Neural cell (in vitro differentiated cells): ENCODE measurements around the gene PCOLCE2. TPM values are rescaled to one million over a fixed set of nuclear protein-coding genes. Genes with fewer than 3 reads are reported as not detected.

Source experiments
- H2AFZ ChIP-seq: fragments of 200-600, 300-800 bp; sonication (generic), shearing (Covaris generic); 2 replicates; pipeline ENCODE4 v1.6.0; 2014; ENCODE audit warnings: low read depth, mild to moderate bottlenecking, antibody characterized with exemption, low read length, moderate library complexity
- H3F3A ChIP-seq: fragments of 200-600 bp; shearing (Covaris generic); 2 replicates; pipeline ENCODE4 v1.6.1; 2016; ENCODE audit warnings: mild to moderate bottlenecking, moderate library complexity, mixed read lengths, antibody characterized with exemption, low read length; ENCODE audit not compliant: insufficient read depth, poor library complexity, severe bottlenecking
- H3K27ac ChIP-seq: fragments of 200-600, 300-800 bp; sonication (generic), shearing (Covaris generic); 2 replicates; pipeline ENCODE4 v1.5.1; 2014; ENCODE audit warnings: mild to moderate bottlenecking, low read length, moderate library complexity
- H3K27me3 ChIP-seq: fragments of 300-800, 200-600 bp; sonication (generic), shearing (Covaris generic); 2 replicates; pipeline ENCODE4 v1.6.0; 2014; ENCODE audit warnings: mild to moderate bottlenecking, low read depth, low read length, moderate library complexity; ENCODE audit not compliant: insufficient read depth
- H3K36me3 ChIP-seq: fragments of 300-800, 200-600 bp; sonication (generic), shearing (Covaris generic); 2 replicates; pipeline ENCODE4 v1.5.1; 2014; ENCODE audit warnings: mild to moderate bottlenecking, antibody characterized with exemption, low read length, moderate library complexity; ENCODE audit not compliant: insufficient read depth
- H3K4me2 ChIP-seq: fragments of 300-800, 200-600 bp; sonication (generic), shearing (Covaris generic); 2 replicates; pipeline ENCODE4 v1.6.0; 2014; ENCODE audit warnings: mild to moderate bottlenecking, low read length
- H3K4me3 ChIP-seq: fragments of 300-800, 200-600 bp; sonication (generic), shearing (Covaris generic); 2 replicates; pipeline ENCODE4 v1.5.1; 2014; ENCODE audit warnings: mild to moderate bottlenecking, low read length, moderate library complexity
- H3K79me2 ChIP-seq: fragments of 200-600 bp; shearing (Covaris generic); replicated peaks from 2 replicates; pipeline ENCODE4 v1.6.0; 2014; ENCODE audit warnings: mild to moderate bottlenecking, low read length, moderate library complexity; ENCODE audit not compliant: insufficient read depth
- H3K9ac ChIP-seq: fragments of 300-800, 200-600 bp; sonication (generic), shearing (Covaris generic); 2 replicates; pipeline ENCODE4 v1.6.1; 2016; ENCODE audit warnings: mild to moderate bottlenecking, low read length, mixed read lengths
- H3K9me2 ChIP-seq: fragments of 200-600 bp; shearing (Covaris generic); 2 replicates; pipeline ENCODE4 v1.6.1; 2016; ENCODE audit warnings: mild to moderate bottlenecking, low read length, mixed read lengths; ENCODE audit not compliant: insufficient read depth
- H3K9me3 ChIP-seq: fragments of 200-600, 300-800 bp; sonication (generic), shearing (Covaris generic); 2 replicates; pipeline ENCODE4 v1.6.1; 2016; ENCODE audit warnings: mild to moderate bottlenecking, mixed run types, low read length, moderate library complexity, mixed read lengths
- H4K20me1 ChIP-seq: fragments of 200-600 bp; shearing (Covaris generic); 2 replicates; pipeline ENCODE4 v1.6.1; 2016; ENCODE audit warnings: mild to moderate bottlenecking, mixed run types; ENCODE audit not compliant: insufficient read depth
- EP300 ChIP-seq: fragments of 450-650 bp; conservative IDR thresholded peaks from 2 replicates; pipeline ENCODE4 v1.6.1; 2014; ENCODE audit warnings: antibody characterized with exemption, mild to moderate bottlenecking, moderate library complexity; ENCODE audit not compliant: poor library complexity, severe bottlenecking
- EZH2 ChIP-seq: fragments of 200-600, 300-800 bp; shearing (Covaris generic), sonication (generic); IDR thresholded peaks from 2 replicates; pipeline ENCODE4 v1.6.1; 2014; ENCODE audit warnings: antibody characterized with exemption, low read length, borderline replicate concordance, mild to moderate bottlenecking; ENCODE audit not compliant: insufficient read depth, poor library complexity, severe bottlenecking
- MXI1 ChIP-seq: fragments of 450-650 bp; conservative IDR thresholded peaks from 2 replicates; pipeline ENCODE4 v1.6.1; 2014; ENCODE audit warnings: antibody characterized with exemption, mild to moderate bottlenecking; ENCODE audit not compliant: poor library complexity, severe bottlenecking
- POLR2AphosphoS5 ChIP-seq: IDR thresholded peaks from 2 replicates; pipeline ENCODE4 v1.6.1; 2012
- RAD21 ChIP-seq: fragments of 450-650 bp; conservative IDR thresholded peaks from 2 replicates; pipeline ENCODE4 v1.6.1; 2014; ENCODE audit warnings: antibody characterized with exemption, mild to moderate bottlenecking, moderate library complexity
- SMC3 ChIP-seq: fragments of 450-650 bp; conservative IDR thresholded peaks from 2 replicates; pipeline ENCODE4 v1.6.1; 2014; ENCODE audit warnings: antibody characterized with exemption, mild to moderate bottlenecking, moderate library complexity; ENCODE audit not compliant: poor library complexity
- TAF1 ChIP-seq: IDR thresholded peaks from 2 replicates; pipeline ENCODE4 v1.6.1; 2012; ENCODE audit warnings: low read depth
- polyA plus RNA-seq: library from polyadenylated mRNA; depleted of rRNA; stranded (reverse); fragments of >200 nt; gene quantifications from 2 replicates; pipeline ENCODE4 v1.2.3, GENCODE V29; 2014
- TF ChIP-seq, protein P1 (sequence below): fragments of 450-650 bp; IDR thresholded peaks from 2 replicates; pipeline ENCODE4 v1.5.1; 2014; ENCODE audit warnings: antibody characterized with exemption, mild to moderate bottlenecking, moderate library complexity; ENCODE audit not compliant: poor library complexity, severe bottlenecking
- TF ChIP-seq, protein P2 (sequence below): IDR thresholded peaks from 2 replicates; pipeline ENCODE4 v1.6.1; 2012; ENCODE audit warnings: borderline replicate concordance

The PCOLCE2 gene
- polyA plus RNA-seq, 1 donor from 2014 or later = 29.2 TPM

DNA sequence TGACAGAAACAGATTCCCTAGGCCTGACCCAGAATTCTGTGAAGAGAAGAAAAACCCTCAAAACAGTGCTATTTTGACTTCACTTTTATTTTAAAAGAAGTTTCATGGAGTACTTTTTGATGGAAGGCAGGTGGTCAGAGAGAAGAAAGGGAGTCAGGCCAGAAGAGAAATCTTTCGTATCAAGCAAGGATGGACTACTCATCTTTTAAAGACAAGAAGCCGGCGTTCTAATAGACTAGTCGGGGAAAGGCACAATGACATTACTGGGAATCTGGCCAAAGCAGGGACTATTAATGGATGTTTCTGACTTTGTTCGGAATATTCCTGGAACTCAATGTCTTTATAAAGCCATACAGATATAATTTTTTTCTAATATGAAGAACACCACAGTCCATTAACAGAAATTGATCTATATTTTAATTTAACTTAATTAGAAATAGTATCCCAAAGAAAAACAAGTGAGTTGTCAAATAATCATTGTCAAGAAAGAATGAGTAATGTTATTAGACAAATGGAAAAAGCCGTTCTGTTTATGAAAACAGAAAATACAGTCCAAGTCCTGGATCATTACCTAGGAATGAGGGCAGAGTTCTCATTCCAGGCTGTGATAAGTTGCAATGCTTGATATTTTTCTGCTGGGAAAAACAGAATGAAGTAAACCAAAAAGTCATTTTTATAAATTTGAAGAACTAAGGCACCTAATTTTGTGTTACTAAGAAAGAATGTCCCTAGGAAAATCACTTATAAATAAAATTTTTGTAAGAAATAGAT, 23.7 kb upstream of the PCOLCE2 start:
- Histone ChIP-seq H3K4me2 (no peak overlapping the region), H3F3A (no peaks in the 10 kb centered on the region), H3K4me3 (no peak overlapping the region), H3K9me3 (no peaks in the 10 kb centered on the region), H3K9ac (no peak overlapping the region), H3K9me2 (no peaks in the 10 kb centered on the region), H3K27me3 (no peaks in the 10 kb centered on the region), H3K36me3 (no peaks in the 10 kb centered on the region), H3K79me2 (no peaks in the 10 kb centered on the region), H3K27ac (no peak overlapping the region), H2AFZ (no peak overlapping the region), H4K20me1 (no peaks in the 10 kb centered on the region)
- no peak for TF ChIP-seq EP300
- TF ChIP-seq, protein P1, sequence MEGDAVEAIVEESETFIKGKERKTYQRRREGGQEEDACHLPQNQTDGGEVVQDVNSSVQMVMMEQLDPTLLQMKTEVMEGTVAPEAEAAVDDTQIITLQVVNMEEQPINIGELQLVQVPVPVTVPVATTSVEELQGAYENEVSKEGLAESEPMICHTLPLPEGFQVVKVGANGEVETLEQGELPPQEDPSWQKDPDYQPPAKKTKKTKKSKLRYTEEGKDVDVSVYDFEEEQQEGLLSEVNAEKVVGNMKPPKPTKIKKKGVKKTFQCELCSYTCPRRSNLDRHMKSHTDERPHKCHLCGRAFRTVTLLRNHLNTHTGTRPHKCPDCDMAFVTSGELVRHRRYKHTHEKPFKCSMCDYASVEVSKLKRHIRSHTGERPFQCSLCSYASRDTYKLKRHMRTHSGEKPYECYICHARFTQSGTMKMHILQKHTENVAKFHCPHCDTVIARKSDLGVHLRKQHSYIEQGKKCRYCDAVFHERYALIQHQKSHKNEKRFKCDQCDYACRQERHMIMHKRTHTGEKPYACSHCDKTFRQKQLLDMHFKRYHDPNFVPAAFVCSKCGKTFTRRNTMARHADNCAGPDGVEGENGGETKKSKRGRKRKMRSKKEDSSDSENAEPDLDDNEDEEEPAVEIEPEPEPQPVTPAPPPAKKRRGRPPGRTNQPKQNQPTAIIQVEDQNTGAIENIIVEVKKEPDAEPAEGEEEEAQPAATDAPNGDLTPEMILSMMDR = no peak
- TF ChIP-seq RAD21 = no peak
- TF ChIP-seq SMC3 = no peak
- TF ChIP-seq EZH2 = no peak
- TF ChIP-seq, protein P2, sequence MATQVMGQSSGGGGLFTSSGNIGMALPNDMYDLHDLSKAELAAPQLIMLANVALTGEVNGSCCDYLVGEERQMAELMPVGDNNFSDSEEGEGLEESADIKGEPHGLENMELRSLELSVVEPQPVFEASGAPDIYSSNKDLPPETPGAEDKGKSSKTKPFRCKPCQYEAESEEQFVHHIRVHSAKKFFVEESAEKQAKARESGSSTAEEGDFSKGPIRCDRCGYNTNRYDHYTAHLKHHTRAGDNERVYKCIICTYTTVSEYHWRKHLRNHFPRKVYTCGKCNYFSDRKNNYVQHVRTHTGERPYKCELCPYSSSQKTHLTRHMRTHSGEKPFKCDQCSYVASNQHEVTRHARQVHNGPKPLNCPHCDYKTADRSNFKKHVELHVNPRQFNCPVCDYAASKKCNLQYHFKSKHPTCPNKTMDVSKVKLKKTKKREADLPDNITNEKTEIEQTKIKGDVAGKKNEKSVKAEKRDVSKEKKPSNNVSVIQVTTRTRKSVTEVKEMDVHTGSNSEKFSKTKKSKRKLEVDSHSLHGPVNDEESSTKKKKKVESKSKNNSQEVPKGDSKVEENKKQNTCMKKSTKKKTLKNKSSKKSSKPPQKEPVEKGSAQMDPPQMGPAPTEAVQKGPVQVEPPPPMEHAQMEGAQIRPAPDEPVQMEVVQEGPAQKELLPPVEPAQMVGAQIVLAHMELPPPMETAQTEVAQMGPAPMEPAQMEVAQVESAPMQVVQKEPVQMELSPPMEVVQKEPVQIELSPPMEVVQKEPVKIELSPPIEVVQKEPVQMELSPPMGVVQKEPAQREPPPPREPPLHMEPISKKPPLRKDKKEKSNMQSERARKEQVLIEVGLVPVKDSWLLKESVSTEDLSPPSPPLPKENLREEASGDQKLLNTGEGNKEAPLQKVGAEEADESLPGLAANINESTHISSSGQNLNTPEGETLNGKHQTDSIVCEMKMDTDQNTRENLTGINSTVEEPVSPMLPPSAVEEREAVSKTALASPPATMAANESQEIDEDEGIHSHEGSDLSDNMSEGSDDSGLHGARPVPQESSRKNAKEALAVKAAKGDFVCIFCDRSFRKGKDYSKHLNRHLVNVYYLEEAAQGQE = no peak
- TF ChIP-seq MXI1 = no peak
- TF ChIP-seq TAF1 = no peak

DNA sequence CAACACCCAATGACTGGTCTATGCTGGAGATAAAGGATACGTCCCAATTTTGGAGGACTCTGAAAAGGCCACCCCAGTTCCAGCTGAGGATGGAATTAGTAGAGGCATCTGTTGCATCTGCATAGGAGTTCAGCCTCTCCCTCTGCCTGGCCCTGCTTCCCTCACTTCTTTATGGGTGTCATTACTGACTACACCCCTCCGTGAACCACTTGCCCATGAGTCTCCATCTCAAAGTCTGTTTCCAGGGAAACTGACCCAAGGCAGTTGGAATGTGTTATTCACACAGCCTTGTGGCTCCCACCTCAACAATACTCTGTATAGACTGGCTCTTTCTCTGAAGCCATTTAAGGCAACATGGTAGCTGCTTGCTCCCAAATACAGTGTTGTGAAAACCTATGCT, 21.4 kb upstream of the PCOLCE2 start:
- H4K20me1 ChIP-seq = no peaks in the 10 kb centered on the region
- H3K36me3 ChIP-seq = no peaks in the 10 kb centered on the region
- H3K4me2 ChIP-seq = no peak overlapping the region
- H3K27me3 ChIP-seq = no peaks in the 10 kb centered on the region
- H3K9me3 ChIP-seq = no peaks in the 10 kb centered on the region
- H3K27ac ChIP-seq = no peak overlapping the region
- no peak overlapping the region for H3K4me3 ChIP-seq
- no peaks in the 10 kb centered on the region for H3F3A ChIP-seq
- no peaks in the 10 kb centered on the region for H3K9me2 ChIP-seq
- H3K9ac ChIP-seq = no peak overlapping the region
- TF ChIP-seq POLR2AphosphoS5 = no peak
- no peak for TF ChIP-seq EZH2
- TF ChIP-seq EP300 = no peak
- TF ChIP-seq, protein P2 = no peak
- TF ChIP-seq, protein P1 = no peak
- TF ChIP-seq MXI1 = no peak
- no peak for TF ChIP-seq TAF1
- no peak for TF ChIP-seq SMC3
- no peak for TF ChIP-seq RAD21
- H2AFZ ChIP-seq = no peak overlapping the region
- H3K79me2 ChIP-seq = no peaks in the 10 kb centered on the region
